Stimulated activated CD8-positive, alpha-beta memory T cell treated with anti-CD3 and anti-CD28 coated beads, Interleukin-7, amount 100 ng/mL, for 24 hours (primary cell): ENCODE data around the gene MAML2.
"Not testable (repeated sequence)": the region's sequence is repeated elsewhere in the genome, so short reads cannot be mapped to it uniquely, and the experiment has no call there.

Source experiments
- DNase-seq: peaks from one replicate; pipeline ENCODE4 v3.0.0-alpha.2; 2020; ENCODE audit warnings: low read depth

MAML2 gene

DNA sequence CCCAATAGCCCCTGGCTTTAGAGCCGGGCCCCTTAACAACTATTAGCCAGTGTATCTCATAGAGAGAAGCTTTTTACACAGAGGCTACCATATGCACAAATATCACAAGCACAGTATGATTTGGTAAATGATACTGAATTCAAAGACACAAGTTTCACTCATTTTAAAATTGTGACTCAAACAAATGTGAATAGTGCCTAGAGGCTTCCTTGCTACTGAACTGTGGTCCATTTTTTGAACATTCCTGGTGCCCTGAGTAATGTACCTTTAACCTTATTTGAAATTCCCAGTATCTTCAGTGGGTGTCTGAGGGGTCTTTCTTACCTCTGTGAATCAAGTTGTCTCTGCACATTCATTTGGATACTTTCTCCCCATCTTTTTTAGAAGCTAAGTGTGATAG, 156.2 kb downstream of the MAML2 start:
- no peak for DNase-seq

- DNase-seq = no peak
These were observed 157.7 kb downstream of the MAML2 start for GRCh38 chr11:96185220-96185768.

- DNase-seq = not testable (repeated sequence)
These were observed 162.1 kb downstream of the MAML2 start for GRCh38 chr11:96180937-96181336.

GRCh38 chr11:96180341-96180740, 162.7 kb downstream of the MAML2 start:
- no peak for DNase-seq

- no peak for DNase-seq
These were observed 163.1 kb downstream of the MAML2 start for GRCh38 chr11:96179905-96180304.

DNA sequence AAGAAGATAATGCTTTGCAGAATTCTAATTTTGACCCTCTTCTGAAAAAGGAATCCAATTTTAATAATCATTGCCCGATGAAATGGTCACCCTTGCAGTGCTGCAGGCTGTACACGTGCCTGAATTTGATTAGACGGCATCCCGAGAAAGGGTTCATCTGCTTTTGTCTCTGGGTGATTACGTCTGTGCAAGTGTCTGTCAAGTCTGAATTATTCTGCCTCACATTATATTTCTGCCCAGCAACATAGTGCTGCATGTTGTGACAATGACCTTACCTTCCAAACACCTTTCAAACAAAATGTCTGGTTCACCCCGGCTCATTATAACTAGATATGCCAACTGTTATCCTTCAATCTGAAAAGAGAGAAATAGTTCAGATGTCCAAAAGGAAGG, 164.1 kb downstream of the MAML2 start:
- DNase-seq = no peak

DNA sequence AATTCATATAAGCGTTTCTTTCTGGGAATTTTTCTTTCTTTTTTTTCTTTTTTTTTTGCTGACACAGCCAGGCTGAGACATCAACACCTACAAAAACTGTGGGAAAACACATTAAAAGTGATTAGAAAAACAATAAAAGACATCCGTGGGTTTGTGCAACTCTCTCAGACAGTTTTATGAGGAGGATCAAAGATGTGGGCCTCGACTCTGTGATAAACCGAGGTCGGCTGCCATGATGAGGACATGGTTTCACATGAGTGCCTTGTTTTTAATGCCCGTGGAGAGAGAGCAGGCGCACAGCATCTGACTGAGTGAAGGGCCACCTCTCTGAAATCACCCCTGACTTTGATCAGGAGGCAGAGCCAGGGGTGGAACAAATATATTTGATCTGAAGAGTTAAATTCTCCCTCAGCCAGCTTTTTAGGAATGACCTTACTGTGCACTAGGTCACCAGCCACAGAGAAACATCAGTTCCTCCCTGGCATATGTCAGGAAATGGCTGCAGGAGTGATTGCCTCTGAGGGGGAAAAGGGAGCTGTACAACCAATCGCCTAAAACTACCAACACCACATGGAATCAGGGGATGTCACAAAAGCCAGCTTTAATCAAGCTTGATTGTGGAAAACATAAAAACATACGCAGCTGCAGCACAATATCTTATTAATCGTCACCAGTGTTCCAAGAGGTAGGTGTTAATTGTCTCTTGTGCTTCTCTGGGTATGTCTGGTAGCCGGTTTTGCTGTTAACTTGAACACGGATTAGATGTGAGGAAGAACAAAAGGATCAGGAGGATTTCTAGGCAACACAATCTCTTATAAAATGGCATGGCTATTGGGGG, 164.7 kb downstream of the MAML2 start:
- no peak for DNase-seq

DNA sequence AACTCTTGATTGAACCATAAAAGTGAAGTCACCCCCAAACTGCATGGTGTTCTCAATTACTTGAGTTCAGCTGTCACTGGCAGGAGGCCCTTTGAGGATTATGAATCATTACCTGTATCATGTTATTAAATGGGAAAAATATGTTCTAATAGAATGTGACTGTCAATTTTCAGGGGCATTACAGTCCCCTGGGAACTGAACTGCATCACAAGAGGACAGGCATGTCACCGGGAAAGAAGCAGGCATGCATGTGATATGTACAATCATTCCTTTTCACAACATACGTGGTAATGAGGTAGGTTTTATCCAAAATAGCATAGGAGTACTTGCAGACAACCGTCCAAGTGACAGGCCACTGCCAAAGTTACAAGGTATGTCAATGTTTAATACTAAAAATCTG, 165.8 kb downstream of the MAML2 start:
- no peak for DNase-seq

DNA sequence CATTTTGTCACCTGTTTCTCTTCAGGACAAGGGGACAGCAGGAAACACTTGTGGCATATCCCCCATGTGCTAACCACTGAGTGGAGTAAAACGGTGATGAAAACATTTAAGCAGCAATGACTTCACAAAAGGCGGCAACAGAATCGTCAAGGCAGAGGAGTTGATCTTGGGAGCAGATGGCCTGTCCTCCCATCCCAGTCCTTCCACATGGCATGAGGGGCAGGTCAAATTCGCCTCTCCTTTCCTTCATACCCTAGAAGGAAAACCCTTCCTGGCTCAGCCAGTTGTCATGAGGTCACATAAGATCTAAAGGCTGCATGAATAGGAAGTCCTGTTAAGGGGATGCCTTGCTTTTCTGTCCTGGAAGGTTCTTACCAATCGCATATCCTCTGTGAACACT, 169.1 kb downstream of the MAML2 start:
- no peak for DNase-seq

GRCh38 chr11:96173422-96173821, 169.6 kb downstream of the MAML2 start:
- no peak for DNase-seq

GRCh38 chr11:96172604-96173003, 170.4 kb downstream of the MAML2 start:
- no peak for DNase-seq

DNA sequence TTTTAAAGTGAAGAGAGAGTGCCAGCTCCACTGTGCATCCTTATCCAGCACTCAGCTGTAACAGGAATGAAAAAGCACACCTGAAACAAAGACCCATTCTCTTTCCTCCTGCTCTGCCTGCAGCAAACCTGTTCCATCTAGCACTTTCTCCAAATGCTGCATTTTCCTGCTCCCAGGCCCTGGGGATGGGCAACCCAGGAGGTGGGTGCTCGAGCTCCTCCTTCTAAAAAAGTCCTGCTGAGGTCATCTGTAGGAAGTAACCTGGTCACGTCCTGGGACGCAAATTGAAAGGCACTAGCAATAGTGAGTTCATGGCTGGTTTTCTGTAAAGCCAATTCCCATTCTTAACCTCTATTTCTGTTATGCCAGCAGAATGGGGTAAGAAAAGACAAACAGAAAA, 173.7 kb downstream of the MAML2 start:
- DNase-seq = no peak

DNA sequence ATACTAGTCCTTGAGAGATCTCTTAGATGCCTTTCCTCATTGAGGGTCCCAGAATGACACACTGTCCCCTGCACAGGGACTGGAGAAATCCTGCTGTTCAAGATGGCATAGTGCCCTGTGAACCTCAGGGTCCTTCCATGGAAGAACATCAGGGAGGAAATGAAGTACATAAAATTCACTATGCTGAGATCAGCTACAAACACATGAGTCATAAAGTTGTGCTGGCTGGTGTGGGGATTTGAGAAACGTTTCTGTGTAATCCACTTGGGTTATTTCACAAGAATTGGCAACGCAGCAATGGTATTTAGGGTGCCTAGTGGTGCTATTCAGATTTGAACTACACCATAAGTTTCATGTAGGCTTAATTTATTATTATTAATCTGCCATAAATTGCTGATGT, 174.4 kb downstream of the MAML2 start:
- no peak for DNase-seq

GRCh38 chr11:96167787-96168186, 175.2 kb downstream of the MAML2 start:
- no peak for DNase-seq

DNA sequence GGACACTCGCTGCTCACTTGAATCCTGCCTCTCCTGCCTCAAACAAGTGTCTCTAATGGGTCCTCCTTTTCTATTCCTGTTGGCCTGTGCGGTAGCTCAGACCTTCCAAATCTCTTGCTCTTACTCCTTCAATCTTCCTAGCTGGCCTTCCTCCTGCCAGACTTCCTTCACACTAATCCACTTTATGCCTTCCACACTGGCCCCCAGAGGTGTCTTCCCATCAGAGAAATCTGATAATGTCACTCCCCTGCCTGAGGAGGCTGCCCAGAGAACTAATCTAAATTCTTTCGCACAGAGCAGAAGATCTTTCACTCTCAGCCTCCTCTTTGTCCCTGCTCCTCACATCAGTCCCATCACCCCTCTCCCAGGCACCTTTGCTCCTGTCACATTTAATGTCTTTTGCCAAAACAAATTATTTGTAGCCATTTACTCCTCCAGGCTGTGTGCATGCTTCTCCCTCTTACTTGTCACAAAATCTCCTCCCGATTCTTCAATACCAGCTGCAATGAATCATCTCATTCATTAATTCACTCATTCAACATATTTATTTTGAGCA, 175.7 kb downstream of the MAML2 start:
- DNase-seq = no peak

- no peak for DNase-seq
These were observed 180.0 kb downstream of the MAML2 start for GRCh38 chr11:96162816-96163499.

DNA sequence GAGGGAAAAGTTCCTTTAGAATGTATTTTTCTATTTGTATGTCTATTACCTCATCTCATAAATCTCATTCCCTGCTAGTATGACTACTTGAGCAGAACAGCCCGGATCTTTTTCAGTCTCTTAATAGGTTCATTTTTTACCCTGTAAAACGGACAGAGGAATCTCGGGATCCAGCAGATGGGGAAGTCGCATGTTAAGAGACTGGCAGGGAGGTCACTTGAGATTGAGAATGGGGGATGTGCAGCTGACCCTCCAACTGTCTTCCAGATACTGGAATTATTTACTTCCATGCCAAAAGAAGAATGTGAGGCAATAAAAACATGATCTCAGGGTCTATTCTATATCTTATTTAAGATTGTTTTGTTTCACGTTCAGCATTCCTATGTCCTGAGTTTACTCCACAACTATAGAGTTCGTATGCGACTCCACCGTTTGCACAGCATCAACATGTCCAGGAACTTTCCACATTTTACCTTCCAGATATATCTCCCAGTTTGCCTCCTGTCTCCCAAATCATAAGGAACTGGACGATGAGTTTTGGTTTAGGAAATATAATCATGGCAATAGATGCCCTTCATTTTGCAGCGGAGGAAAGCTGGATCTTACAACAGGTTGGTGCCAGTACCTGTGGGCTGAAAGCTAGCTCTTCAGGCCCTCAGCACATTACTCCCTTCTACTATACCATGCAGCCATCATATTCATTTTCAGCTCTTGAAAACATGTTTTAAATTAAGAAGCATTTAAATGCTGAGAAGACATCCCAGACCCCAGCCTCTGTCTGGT, 181.5 kb downstream of the MAML2 start:
- DNase-seq = no peak

DNA sequence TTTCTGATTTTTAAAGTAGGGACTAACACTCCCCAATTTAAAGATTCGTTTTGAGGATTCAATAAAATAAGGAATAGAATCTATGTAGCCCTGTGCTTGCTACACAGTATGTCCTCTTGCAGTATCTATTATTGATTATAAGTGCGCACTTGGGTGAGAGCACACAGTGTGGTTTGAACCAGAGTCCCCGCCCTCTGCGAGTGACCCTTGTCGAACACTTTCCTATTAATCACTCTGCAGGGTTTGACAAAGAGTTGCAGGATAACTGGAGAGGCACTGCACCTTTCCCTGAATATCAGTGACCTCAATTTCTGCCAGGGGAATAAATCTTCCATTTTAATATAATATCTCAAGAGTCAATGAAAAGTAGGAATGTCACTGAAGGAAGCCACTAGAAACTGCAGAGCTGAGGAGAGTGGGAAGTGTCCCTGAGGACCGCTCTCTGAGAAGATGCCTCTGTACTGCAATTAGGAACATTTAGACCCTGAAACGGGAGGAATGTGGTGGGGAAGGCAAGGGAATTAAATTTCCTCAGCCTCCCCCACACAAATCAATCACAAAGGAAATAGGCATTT, 182.2 kb downstream of the MAML2 start:
- no peak for DNase-seq

- DNase-seq = no peak
These were observed 183.0 kb downstream of the MAML2 start for GRCh38 chr11:96159968-96160367.

- DNase-seq = no peak
These were observed 184.9 kb downstream of the MAML2 start for GRCh38 chr11:96158126-96158525.

DNA sequence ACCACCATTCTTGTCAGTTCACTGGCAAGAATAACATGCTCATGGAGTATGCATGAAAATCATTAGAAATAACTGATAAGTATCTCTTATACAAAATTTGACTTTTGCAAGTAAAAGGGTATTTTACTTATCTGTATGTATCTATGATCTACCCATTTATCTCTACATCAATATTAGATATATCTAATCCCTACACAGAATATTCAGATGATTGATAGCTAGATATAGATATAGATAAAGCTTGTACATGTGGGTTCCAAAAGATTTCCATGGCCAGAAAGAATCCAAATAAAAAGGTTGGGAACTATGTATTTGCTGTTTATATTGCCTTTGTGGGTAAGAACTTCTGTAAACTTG, 185.5 kb downstream of the MAML2 start:
- DNase-seq = no peak

GRCh38 chr11:96156379-96156722, 186.6 kb downstream of the MAML2 start:
- DNase-seq = no peak
